DLD1 (cell line): ENCODE results near the gene GAN.
"Not testable (repeated sequence)": the region's sequence is repeated elsewhere in the genome, so short reads cannot be mapped to it uniquely, and the experiment has no call there.

Source experiments
- in situ Hi-C: cut with HindIII; loops from 2 replicates; pipeline ENCODE4 v1.10.0; 2017; ENCODE audit warnings: low sequenced_read_pairs

Gene GAN

GRCh38 chr16:81397058-81397878 lies 82.5 kb downstream of the GAN start:
- in situ Hi-C loops, result loop anchor here (25.0 kb wide), 1 partner anchor 340 kb away; no protein-coding TSS in a partner anchor

- in situ Hi-C loops, result loop anchor here (25.0 kb wide), 1 partner anchor 339 kb away; no protein-coding TSS in a partner anchor
Observed at GRCh38 chr16:81397879-81398520, 83.2 kb downstream of the GAN start.

GRCh38 chr16:81399909-81400308 lies 85.1 kb downstream of the GAN start:
- in situ Hi-C loops, result loop anchor here (25.0 kb wide), 1 partner anchor 337 kb away; no protein-coding TSS in a partner anchor

GRCh38 chr16:81401035-81401950 lies 86.5 kb downstream of the GAN start:
- in situ Hi-C loops, result no loop called here

GRCh38 chr16:81403208-81403600 lies 88.4 kb downstream of the GAN start:
- in situ Hi-C loops, result no loop called here

- in situ Hi-C loops, result no loop called here
Observed at GRCh38 chr16:81403601-81404391, 89.0 kb downstream of the GAN start.

- in situ Hi-C loops, result not testable (repeated sequence)
Observed at GRCh38 chr16:81405002-81405401, 90.2 kb downstream of the GAN start.

GRCh38 chr16:81405702-81406113 lies 90.9 kb downstream of the GAN start:
- in situ Hi-C loops, result no loop called here

- in situ Hi-C loops, result no loop called here
Observed at GRCh38 chr16:81408409-81408950, 93.7 kb downstream of the GAN start.

GRCh38 chr16:81409016-81409556 lies 94.3 kb downstream of the GAN start:
- in situ Hi-C loops, result no loop called here

GRCh38 chr16:81410643-81411293 lies 96.0 kb downstream of the GAN start:
- in situ Hi-C loops, result no loop called here

- in situ Hi-C loops, result no loop called here
Observed at GRCh38 chr16:81413245-81413990, 98.7 kb downstream of the GAN start.

- in situ Hi-C loops, result no loop called here
Observed at GRCh38 chr16:81415751-81416150, 101.0 kb downstream of the GAN start.

GRCh38 chr16:81416749-81417148 lies 102.0 kb downstream of the GAN start:
- in situ Hi-C loops, result no loop called here

GRCh38 chr16:81417210-81417609 lies 102.4 kb downstream of the GAN start:
- in situ Hi-C loops, result no loop called here

GRCh38 chr16:81419806-81420205 lies 105.0 kb downstream of the GAN start:
- in situ Hi-C loops, result no loop called here

- in situ Hi-C loops, result no loop called here
Observed at GRCh38 chr16:81421126-81421525, 106.4 kb downstream of the GAN start.

GRCh38 chr16:81421536-81421935 lies 106.8 kb downstream of the GAN start:
- in situ Hi-C loops, result no loop called here

- in situ Hi-C loops, result not testable (repeated sequence)
Observed at GRCh38 chr16:81422153-81422552, 107.4 kb downstream of the GAN start.
